HCT116 (cell line): ENCODE data around the gene SGCA. TPM values are rescaled to one million over a fixed set of nuclear protein-coding genes. Genes with fewer than 3 reads are reported as not detected.
A peak's percentile ranks its signal among the peaks of the same experiment; 100 is the strongest.

ENCODE experiments used
- CTCF ChIP-seq, 3 experiments: fragments of 200-600 bp in 1 of 3; sonication (generic) in 1 of 3; IDR thresholded peaks in 2 of 3; conservative IDR thresholded peaks in 1 of 3; 2 replicates each; pipeline ENCODE4 v1.5.1; 2012 to 2017; ENCODE audit warnings: low read depth in 2 of 3, low read length in 2 of 3, antibody characterized with exemption in 1 of 3, borderline replicate concordance in 1 of 3, control low read depth in 1 of 3, mild to moderate bottlenecking in 1 of 3, mixed read lengths in 1 of 3, mixed run types in 1 of 3, moderate library complexity in 1 of 3; ENCODE audit not compliant: insufficient read depth in 1 of 3
- EZH2phosphoT487 ChIP-seq: fragments of 200-600 bp; IDR thresholded peaks from 2 replicates; pipeline ENCODE4 v1.6.1; 2018; ENCODE audit warnings: antibody characterized with exemption, borderline replicate concordance
- POLR2AphosphoS5 ChIP-seq: IDR thresholded peaks from 2 replicates; pipeline ENCODE4 v1.6.1; 2011; ENCODE audit warnings: mild to moderate bottlenecking, low read depth, low read length, moderate library complexity
- REST ChIP-seq: IDR thresholded peaks from 2 replicates; pipeline ENCODE4 v1.6.1; 2012; ENCODE audit warnings: low read depth
- ZFX ChIP-seq: fragments of 450-650 bp; IDR thresholded peaks from 2 replicates; pipeline ENCODE4 v1.6.1; 2017
- total RNA-seq: library from RNA; stranded (reverse); gene quantifications from one replicate; pipeline ENCODE4 v1.2.1, GENCODE V29; 2021; ENCODE audit not compliant: unreplicated experiment

The SGCA gene
- total RNA-seq, 1 experiment from 2014 or later, result 0.37 TPM

GRCh38 chr17:50151041-50151936 is 14.5 kb upstream of the SGCA start (continued):
- TF ChIP-seq REST (no peak), ZFX (no peak), CTCF (IDR thresholded peaks at IDR 0.05 in 2 of 3, conservative IDR thresholded peaks at IDR 0.05 in 1 of 3; ENCODE audit: borderline replicate concordance in 1 of 3, insufficient read depth in 1 of 3, low read depth in 2 of 3, low read length in 2 of 3) (peak in 2 of 3 experiments; percentile 54 to 78; a peak in 4 of 6 replicates), EZH2phosphoT487 (no peak), POLR2AphosphoS5 (peak; percentile 85)
